HL-60/S4 (cell line): ENCODE measurements around the gene TCEAL8.
"Not testable (repeated sequence)": the region's sequence is repeated elsewhere in the genome, so short reads cannot be mapped to it uniquely, and the experiment has no call there.

Source experiments
- in situ Hi-C: fragments of 300-500 bp; cut with MboI; formaldehyde crosslinking; loops from 2 replicates; pipeline ENCODE4 v1.14.3; 2022; ENCODE audit warnings: low sequenced_read_pairs

The TCEAL8 gene, protein sequence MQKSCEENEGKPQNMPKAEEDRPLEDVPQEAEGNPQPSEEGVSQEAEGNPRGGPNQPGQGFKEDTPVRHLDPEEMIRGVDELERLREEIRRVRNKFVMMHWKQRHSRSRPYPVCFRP

GRCh38 chrX:103254921-103255493 is at the start of gene TCEAL8:
TCEAL8 (minus strand) TSS chrX:103255155; CDS start chrX:103253979, 1,176 bp downstream.
- in situ Hi-C loops: no loop called here

DNA sequence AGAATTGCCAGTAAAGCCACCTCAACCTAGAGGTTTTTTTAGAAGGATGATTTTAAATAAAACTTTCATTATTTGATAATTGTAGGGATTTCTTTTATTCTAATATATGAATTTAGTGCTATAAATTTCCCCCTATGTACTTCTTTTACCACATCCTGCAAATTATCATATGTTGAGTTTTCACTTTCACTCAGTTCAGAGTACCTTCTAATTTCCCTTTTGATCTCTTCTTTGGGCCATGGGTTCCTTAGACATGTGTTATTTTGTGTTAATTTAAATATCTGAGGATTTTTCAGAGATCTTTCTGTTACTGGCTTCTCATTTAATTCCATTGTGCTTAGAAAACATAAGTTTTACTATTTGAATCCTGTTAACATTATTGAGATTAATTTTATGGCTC is 49.8 kb upstream of the TCEAL8 start:
- in situ Hi-C loops: no loop called here

GRCh38 chrX:103293118-103293517 is 38.2 kb upstream of the TCEAL8 start:
- in situ Hi-C loops: no loop called here

DNA sequence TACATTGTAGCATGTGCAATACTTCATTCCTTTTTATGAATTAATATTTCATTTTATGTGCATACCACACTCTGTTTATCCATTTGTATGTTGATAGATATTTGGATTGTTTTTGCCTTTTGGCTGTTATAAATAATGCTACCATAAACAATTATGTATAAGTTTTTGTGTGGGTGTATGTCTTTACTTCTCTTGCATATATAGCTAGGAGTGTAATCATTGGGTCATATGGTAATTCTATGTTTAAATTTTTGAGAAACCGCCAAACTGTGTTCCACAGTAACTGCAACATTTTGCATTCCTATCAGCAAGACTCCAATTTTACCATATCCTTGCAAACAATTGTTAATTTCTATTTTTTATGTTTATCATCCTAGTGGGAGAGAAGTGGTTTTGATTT is 24.7 kb upstream of the TCEAL8 start:
- in situ Hi-C loops: no loop called here

DNA sequence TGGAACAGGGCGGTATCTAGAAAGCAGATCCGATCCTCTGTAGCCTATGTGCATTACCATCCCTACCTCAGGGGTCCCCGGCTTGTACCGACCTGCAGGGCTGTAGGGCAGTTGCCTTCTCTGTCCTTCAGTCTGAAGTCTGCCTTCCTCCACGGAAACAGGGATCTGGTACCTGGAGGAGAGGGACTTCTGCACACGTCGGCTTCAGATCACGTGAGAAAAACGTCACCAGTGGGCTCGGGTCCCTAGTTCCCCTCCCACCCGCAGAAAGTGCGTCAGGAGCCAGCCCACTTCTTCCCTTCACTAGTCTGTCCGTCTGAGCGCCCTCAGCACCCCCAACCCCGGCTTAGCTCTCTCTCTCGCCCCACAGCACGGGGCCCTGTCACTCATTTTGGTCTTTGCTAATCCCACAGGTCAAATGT is 21.6 kb upstream of the TCEAL8 start, which contains the start of gene TCEAL5:
TCEAL5 (minus strand) TSS at position 170 of the 422 bp plus-strand sequence. CDS start 2,187 bp downstream, outside the sequence.
- in situ Hi-C loops: no loop called here

GRCh38 chrX:103275947-103276567 is 21.1 kb upstream of the TCEAL8 start:
- in situ Hi-C loops: no loop called here

GRCh38 chrX:103274284-103274683 is 19.3 kb upstream of the TCEAL8 start:
- in situ Hi-C loops: no loop called here

GRCh38 chrX:103258275-103258674 is 3.3 kb upstream of the TCEAL8 start:
- in situ Hi-C loops: no loop called here

DNA sequence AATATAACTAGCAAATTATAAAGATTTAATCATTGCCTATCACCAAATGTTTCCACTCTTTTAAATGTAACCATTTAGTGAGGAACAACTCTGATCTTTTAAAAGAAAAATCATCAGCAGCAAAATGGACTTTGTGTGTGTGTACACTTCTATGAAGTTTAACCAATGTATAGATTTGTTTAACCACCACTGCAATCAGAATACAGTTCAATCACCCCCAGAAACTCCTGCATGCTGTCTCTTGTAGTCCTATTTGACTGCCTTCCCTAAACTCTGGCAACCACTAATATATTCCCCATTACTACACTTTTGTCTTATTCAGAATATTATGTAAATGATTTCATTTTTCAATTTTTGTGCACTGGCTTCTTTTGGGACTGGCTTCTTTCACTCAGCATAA is 1.7 kb upstream of the TCEAL8 start:
- in situ Hi-C loops: no loop called here

- in situ Hi-C loops: no loop called here
Measured at GRCh38 chrX:103254171-103254824, 657 bp downstream of the TCEAL8 start.

DNA sequence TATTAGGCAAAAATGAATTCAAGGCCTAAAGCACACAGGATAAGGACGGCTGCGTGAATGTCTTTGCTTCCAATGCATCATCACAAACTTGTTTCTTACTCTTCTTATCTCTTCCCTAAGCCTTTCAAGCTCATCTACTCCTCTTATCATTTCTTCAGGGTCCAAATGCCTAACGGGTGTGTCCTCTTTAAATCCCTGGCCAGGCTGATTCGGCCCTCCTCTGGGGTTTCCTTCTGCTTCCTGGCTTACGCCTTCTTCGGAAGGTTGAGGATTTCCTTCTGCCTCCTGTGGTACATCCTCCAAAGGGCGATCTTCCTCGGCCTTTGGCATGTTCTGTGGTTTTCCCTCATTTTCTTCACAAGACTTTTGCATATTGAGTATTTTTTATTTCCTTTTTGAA is 1.3 kb downstream of the TCEAL8 start:
- in situ Hi-C loops: no loop called here

DNA sequence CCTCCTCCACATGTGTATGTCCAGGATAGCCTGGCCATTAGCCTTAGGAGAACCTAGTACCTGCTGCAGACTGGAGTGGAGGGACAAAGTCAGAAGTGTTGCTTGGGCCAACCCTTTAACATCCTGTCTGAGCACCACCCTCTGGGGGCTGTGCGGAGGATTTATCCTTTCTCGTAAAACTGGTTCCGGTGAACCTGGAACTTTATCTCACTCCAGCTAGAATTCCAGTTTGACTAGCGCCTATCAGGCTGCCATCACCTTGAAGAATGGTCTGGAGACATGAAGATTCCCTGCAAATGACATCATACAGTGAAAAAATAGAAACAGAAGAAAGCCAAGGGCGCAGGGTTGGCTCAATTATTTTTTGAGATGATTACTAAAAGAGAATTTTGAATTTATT is 4.0 kb downstream of the TCEAL8 start:
- in situ Hi-C loops: no loop called here

GRCh38 chrX:103249805-103250204 is 5.2 kb downstream of the TCEAL8 start:
- in situ Hi-C loops: no loop called here

- in situ Hi-C loops: no loop called here
Measured at GRCh38 chrX:103248553-103248952, 6.4 kb downstream of the TCEAL8 start.

DNA sequence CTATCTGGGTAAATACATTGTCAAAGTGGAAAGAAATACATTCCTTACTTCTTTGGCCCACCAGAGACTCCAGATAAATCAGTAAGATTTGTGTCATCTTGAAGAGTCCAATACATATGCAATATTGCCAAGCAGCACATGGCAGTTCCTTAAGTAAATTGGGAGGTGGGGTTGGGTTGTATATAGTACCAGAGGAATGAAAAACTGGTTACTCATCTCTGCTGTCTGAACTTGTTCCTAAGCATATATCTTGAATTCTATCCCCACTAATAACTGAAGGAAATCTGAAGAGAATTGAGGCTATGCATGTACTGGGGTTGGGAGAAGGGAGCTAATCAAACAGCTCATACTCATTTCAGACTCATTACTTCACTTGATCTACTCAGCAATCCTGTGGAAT is 14.8 kb downstream of the TCEAL8 start:
- in situ Hi-C loops: no loop called here

GRCh38 chrX:103236296-103236695 is 18.7 kb downstream of the TCEAL8 start:
- in situ Hi-C loops: no loop called here

- in situ Hi-C loops: not testable (repeated sequence)
Measured at GRCh38 chrX:103235608-103236007, 19.3 kb downstream of the TCEAL8 start.

- in situ Hi-C loops: no loop called here
Measured at GRCh38 chrX:103234869-103235268, 20.1 kb downstream of the TCEAL8 start.

DNA sequence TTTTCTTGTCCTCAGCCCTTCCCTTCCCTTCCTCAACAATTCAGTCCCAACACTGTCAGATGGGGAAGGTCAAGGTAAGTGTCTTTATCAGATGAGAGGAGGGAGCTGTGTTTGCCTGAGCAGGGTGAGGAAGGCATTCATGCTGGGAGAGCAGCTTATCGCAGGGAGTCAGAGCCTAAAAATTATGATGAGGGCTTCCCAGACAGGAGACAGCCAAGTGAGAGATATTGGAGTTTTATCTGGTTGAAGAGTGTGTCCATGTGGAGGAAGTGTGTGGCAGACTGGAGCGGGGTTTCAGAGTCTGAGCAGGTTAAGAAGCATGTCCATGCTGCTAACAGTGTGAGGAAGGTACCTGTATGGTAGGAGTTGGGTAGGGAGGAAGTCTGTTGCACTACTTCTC is 21.7 kb downstream of the TCEAL8 start:
- in situ Hi-C loops: no loop called here

DNA sequence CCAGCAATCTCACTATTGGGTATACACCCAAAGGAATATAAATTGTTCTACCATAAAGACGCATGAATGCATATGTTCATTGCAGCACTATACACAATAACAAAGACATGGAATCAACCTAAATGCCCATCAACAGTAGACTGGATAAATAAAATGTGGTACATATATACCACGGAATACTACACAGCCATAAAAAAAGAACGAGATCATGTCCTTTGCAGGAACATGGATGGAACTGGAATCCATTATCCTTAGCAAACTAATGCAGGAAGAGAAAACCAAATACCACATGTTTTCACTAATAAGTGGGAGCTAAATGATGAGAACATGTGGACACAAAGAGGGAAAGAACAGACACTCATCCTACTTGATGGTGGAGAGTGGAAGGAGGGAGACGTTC is 29.0 kb downstream of the TCEAL8 start:
- in situ Hi-C loops: not testable (repeated sequence)

GRCh38 chrX:103220511-103221323 is 34.2 kb downstream of the TCEAL8 start:
- in situ Hi-C loops: loop anchor here (25.0 kb wide), 1 partner anchor 242 kb away; no protein-coding TSS in a partner anchor
